IPS-NIHi11 (cell line): ENCODE results near the gene TELO2.
"Not testable (repeated sequence)": the region's sequence is repeated elsewhere in the genome, so short reads cannot be mapped to it uniquely, and the experiment has no call there.

Experiments used
- DNase-seq: peaks from one replicate; pipeline ENCODE4 v3.0.0; 2012; ENCODE audit warnings: mixed read lengths, low spot score

TELO2 gene

GRCh38 chr16:1457489-1458245, 35.5 kb upstream of the TELO2 start:
- DNase-seq: no peak

GRCh38 chr16:1458336-1458976, 34.7 kb upstream of the TELO2 start:
- no peak for DNase-seq

GRCh38 chr16:1458977-1459341, 34.2 kb upstream of the TELO2 start:
- DNase-seq: no peak

- no peak for DNase-seq
Measured at GRCh38 chr16:1459967-1460366, 33.2 kb upstream of the TELO2 start.

GRCh38 chr16:1460602-1461138, 32.5 kb upstream of the TELO2 start:
- no peak for DNase-seq

- DNase-seq: no peak
Measured at GRCh38 chr16:1461146-1461545, 32.0 kb upstream of the TELO2 start.

DNA sequence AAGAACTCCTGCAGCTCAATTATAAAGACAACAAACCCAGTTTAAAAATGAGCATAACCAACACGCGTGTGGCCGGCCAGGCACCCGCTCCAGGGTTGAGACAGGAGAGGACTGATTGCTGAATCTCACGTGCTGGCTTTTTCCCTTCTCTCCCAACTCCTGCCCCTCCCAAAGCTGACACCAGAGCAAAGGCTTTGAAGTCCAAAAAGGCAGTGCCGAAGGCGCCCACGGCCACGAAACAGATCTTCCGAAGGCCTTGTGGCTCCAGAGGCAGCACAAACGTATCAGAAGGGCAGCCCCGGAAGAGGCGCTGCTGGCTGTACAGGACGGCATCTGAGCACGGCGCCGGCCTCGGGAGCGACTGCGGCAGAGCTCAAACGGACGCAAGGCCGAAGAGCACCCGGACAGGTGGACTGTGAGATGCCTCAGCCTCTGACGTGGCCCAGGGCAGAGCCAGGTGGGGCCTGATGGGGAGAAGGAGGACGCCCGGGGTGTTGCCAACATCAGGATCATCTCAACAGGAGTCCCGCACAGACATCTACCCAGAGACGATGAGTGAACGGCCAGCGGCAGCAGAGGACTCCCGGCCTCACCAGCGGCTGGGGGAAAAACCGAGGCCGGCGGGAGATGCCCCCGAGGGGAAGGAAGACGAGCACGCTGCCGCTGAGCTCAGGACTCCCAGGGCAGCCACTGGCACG, 28.8 kb upstream of the TELO2 start:
- DNase-seq: no peak

GRCh38 chr16:1464894-1465566, 28.1 kb upstream of the TELO2 start:
- no peak for DNase-seq

- no peak for DNase-seq
Measured at GRCh38 chr16:1465567-1465915, 27.6 kb upstream of the TELO2 start.

DNA sequence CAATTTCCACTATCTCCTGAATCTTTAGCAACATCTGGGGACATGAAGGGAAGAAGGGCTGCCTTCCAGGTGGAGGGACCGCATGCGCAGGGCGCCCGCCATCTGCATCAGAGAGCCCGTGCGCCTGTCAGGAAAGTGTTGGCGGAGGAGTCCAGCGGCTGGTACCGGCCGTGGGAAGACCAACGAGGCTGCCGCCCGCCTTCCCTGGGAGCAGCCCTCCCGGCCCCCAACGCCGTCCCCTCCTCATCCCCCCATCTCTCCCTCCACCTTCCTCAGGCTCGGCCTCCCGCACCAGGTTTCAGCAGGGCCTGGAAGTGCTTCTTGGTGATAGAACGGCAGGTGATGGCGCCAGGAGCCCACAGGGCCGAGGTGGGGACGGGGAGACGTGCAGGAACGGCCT, 27.1 kb upstream of the TELO2 start:
- no peak for DNase-seq

DNA sequence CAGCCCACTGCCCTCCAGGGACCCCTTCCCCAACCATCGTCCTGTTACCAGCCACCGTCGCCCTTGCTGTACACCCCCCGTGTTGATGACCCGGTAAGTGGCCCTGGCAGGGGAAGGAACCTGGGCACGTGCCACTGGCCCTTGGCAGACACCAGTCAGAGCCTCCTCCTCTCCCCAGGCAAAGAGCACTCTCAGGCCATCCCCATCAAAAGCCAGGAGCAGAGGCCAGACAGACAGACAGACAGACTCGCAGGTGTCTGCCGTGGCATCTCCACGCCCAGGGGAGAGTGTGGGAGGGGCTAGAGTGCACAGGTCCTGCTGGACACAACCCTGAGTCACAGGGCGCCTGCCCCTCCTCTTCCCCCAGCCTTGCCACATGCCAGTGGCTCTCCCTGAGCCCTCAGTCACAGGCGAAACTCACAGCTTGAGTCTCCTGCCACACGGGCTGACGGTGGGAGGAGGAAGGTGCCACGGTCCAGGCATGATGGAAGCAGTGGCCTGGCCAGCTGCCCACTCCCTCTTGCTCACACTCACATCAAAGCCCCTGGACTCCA, 26.1 kb upstream of the TELO2 start:
- DNase-seq: no peak

DNA sequence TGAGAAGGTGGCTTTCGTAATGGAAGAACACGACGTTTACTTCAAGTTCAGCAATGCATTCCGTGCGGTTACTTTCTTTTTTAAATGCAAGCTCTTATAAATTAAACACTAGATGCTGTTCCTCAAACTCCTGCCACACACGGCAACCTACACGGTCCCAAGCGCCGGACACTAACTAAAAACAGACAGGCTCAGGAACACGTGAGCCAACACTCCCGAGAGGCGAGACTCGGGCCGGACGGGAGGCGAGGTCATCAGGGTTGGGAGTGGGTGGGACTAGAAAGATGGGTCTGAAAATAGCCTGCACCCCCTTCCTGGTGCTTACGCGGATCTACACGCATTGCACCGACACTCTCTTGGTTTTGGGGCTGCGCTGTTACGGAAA, 24.7 kb upstream of the TELO2 start:
- no peak for DNase-seq

GRCh38 chr16:1469141-1469540, 24.0 kb upstream of the TELO2 start:
- DNase-seq: not testable (repeated sequence)

DNA sequence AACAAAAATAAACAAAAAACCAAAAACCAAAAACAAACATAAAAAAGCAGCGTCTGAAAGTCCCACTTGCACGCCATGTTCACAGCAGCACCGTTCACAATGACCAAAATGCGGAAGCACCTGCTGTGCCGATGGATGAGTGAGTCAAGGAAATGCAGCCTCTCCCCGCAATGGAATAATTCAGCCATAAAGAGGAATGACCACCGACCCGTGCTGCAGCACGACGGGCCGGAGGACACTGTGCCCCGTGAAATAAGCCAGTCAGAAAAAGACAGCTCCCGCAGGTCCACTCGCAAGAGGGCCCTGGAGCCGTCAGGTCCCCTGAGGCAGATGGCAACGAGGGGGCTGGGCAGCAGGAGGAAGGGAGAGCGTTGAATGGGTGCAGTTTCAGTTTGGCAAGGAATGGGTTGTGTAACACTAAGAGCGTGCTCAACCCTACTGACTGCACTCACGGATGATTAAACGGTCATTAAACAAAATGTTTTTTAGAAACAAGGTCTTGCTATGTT, 23.4 kb upstream of the TELO2 start:
- no peak for DNase-seq

GRCh38 chr16:1470481-1471251, 22.5 kb upstream of the TELO2 start:
- no peak for DNase-seq

DNA sequence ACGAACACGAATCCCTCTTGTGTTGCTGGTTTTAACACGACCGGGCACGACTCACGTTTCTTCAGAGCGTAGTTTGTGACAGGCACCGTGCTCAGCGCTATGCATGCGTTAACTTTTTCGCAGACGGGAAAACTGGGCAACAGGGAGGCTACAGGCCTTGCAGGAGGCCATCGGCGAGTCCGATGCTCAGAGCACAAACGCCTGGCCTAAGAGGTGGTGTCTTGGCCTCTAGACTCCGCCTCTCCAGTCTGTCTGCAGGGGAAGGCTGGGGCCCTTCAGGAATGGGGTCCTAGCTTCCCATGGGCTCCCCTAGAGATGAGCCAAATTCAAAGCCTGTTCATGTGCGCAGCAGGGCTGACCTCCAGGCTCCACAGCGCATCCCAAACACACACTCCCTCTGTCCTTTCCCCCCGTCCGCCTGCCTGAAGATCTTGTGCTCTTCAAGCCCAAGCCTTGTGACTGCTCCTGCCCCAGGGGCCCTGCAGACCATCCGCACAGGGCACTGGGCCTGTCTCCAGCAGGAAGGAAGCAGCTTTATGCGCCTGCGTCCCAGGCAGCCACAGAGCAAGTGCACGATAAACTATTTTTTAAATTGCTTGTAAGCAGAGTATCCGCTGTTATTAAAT, 21.5 kb upstream of the TELO2 start:
- no peak for DNase-seq

GRCh38 chr16:1472974-1473373, 20.2 kb upstream of the TELO2 start:
- DNase-seq: no peak

GRCh38 chr16:1474082-1474795, 18.9 kb upstream of the TELO2 start:
- DNase-seq: no peak

- DNase-seq: peak; percentile 100
Measured at GRCh38 chr16:1474796-1475551, 18.2 kb upstream of the TELO2 start, which contains the start of gene CLCN7. Gene CLCN7, minus strand, starts transcription at chr16:1475028. Its CDS starts 54 bp downstream, at chr16:1474974.
